Measurements from ENCODE around the gene BORCS6. TPM values are rescaled to one million over a fixed set of nuclear protein-coding genes. Genes with fewer than 3 reads are reported as not detected.

The BORCS6 gene
- total and polyA plus RNA-seq, 2 of the 13 experiments (the other 11 are each of a cell fraction or from before 2014, with no cell fraction given): 2.0 to 5.1 TPM

GRCh38 chr17:8186787-8187516 lies 3.0 kb downstream of the BORCS6 start (continued):
- TF ChIP-seq ZBTB10 (CRISPR knock-in tag; IDR thresholded peaks at IDR 0.05; ENCODE audit: borderline replicate concordance) (0 out of 2 replicates have a peak, but pooled peaks have one; percentile 48), MTA3 (CRISPR knock-in tag; IDR thresholded peaks at IDR 0.05) (no peak), SMAD3 (CRISPR knock-in tag; IDR thresholded peaks at IDR 0.05) (peak; percentile 84; the same call in 1 of the 2 replicates), POGK (CRISPR knock-in tag; conservative IDR thresholded peaks at IDR 0.05) (peak; percentile 44; the same call in 1 of the 2 replicates), ZNF768 (CRISPR knock-in tag; IDR thresholded peaks at IDR 0.05) (0 out of 2 replicates have a peak, but pooled peaks have one; percentile 36), HOXD1 (CRISPR knock-in tag; IDR thresholded peaks at IDR 0.05) (no peak), KAT2B (IDR thresholded peaks at IDR 0.05; ENCODE audit: borderline replicate concordance, low read depth, low read length) (no peak), FOXP1 (IDR thresholded peaks at IDR 0.05) (no peak), FOXP1 (CRISPR knock-in tag; IDR thresholded peaks at IDR 0.05) (no peak; the same call in 1 of the 2 replicates), ZNF7 (CRISPR knock-in tag; IDR thresholded peaks at IDR 0.05) (no peak), MAZ (IDR thresholded peaks at IDR 0.05; ENCODE audit: borderline replicate concordance, low read depth, low read length) (no peak), MAZ (CRISPR knock-in tag; IDR thresholded peaks at IDR 0.05; ENCODE audit: low read depth) (peak; percentile 24; the same call in 1 of the 2 replicates), PHF20 (CRISPR knock-in tag; IDR thresholded peaks at IDR 0.05) (0 out of 2 replicates have a peak, but pooled peaks have one; percentile 24), ZSCAN25 (CRISPR knock-in tag; IDR thresholded peaks at IDR 0.05) (peak; percentile 25; the same call in 1 of the 2 replicates), MAF1 (CRISPR knock-in tag; IDR thresholded peaks at IDR 0.05; ENCODE audit: borderline replicate concordance) (peak; percentile 98), IKZF4 (CRISPR knock-in tag; IDR thresholded peaks at IDR 0.05; ENCODE audit: borderline replicate concordance, low read depth, not compliant biosample characterization) (no peak), ZHX1 (CRISPR knock-in tag; IDR thresholded peaks at IDR 0.05; ENCODE audit: low read depth) (peak; percentile 74; the same call in 1 of the 2 replicates), CEBPG (CRISPR knock-in tag; IDR thresholded peaks at IDR 0.05) (peak; percentile 34), TSC22D2 (CRISPR knock-in tag; IDR thresholded peaks at IDR 0.05; ENCODE audit: borderline replicate concordance) (no peak; the same call in 1 of the 2 replicates), ZFY (CRISPR knock-in tag; IDR thresholded peaks at IDR 0.05) (peak; percentile 35; the same call in 1 of the 2 replicates), TCF7 (IDR thresholded peaks at IDR 0.05; ENCODE audit: low read depth) (0 out of 2 replicates have a peak, but pooled peaks have one; percentile 5), ZNF317 (CRISPR knock-in tag; IDR thresholded peaks at IDR 0.05) (peak; percentile 70), BCL6 (CRISPR knock-in tag; IDR thresholded peaks at IDR 0.05) (peak; percentile 49; the same call in 1 of the 2 replicates)

All from HepG2 (cell line).